Natural killer cell (primary cell): ENCODE data around the gene ALDH3B1. TPM values are rescaled to one million over a fixed set of nuclear protein-coding genes. Genes with fewer than 3 reads are reported as not detected.

ENCODE experiments used
- ATAC-seq, 3 donors: fragments of 150-1000 bp in 2 of 3; fragments of 200-7000 bp in 1 of 3; cut with Tn5 transposase; 1 replicate in 1 of 3; 2 replicates in 2 of 3; pipeline ENCODE4 v1.10.0; 2021; ENCODE audit warnings: mild to moderate bottlenecking in 2 of 3, moderate library complexity in 2 of 3
- DNase-seq, 2 donors: peaks; one replicate each; pipeline versions ENCODE4 v3.0.0 to v3.0.0-alpha.2; 2013 to 2021; ENCODE audit warnings: mixed read lengths in 1 of 2
- H3K27ac ChIP-seq: one replicate; pipeline ENCODE4 v1.5.1; 2013; ENCODE audit warnings: mild to moderate bottlenecking, low read length
- H3K27me3 ChIP-seq: one replicate; pipeline ENCODE4 v1.6.1; 2013; ENCODE audit warnings: low read length; ENCODE audit not compliant: control insufficient read depth, insufficient read depth
- H3K36me3 ChIP-seq: one replicate; pipeline ENCODE4 v1.6.1; 2013; ENCODE audit warnings: low read length; ENCODE audit not compliant: control insufficient read depth, insufficient read depth
- H3K4me1 ChIP-seq: one replicate; pipeline ENCODE4 v1.6.1; 2013; ENCODE audit warnings: low read length; ENCODE audit not compliant: control insufficient read depth, insufficient read depth
- H3K4me3 ChIP-seq: one replicate; pipeline ENCODE4 v1.5.1; 2013; ENCODE audit warnings: low read length
- H3K9me3 ChIP-seq: one replicate; pipeline ENCODE4 v1.6.1; 2013; ENCODE audit warnings: low read length; ENCODE audit not compliant: control insufficient read depth, insufficient read depth
- H3K27ac Mint-ChIP-seq, 2 donors: one replicate each; pipeline ENCODE4 v1.8.0; 2022; ENCODE audit warnings: mild to moderate bottlenecking in 2 of 2, mixed read lengths in 2 of 2, moderate library complexity in 1 of 2
- H3K27me3 Mint-ChIP-seq, 2 donors: one replicate each; pipeline ENCODE4 v1.8.0; 2022; ENCODE audit warnings: low read depth in 2 of 2, mixed read lengths in 2 of 2
- H3K36me3 Mint-ChIP-seq: one replicate; pipeline ENCODE4 v1.8.0; 2022; ENCODE audit warnings: mixed read lengths
- H3K4me1 Mint-ChIP-seq, 2 donors: one replicate each; pipeline ENCODE4 v1.8.0; 2022; ENCODE audit warnings: mixed read lengths in 2 of 2
- H3K4me3 Mint-ChIP-seq: one replicate; pipeline ENCODE4 v1.8.0; 2022; ENCODE audit warnings: mild to moderate bottlenecking, moderate library complexity, mixed read lengths
- H3K9me3 Mint-ChIP-seq, 2 donors: one replicate each; pipeline ENCODE4 v1.8.0; 2022; ENCODE audit warnings: mixed read lengths in 2 of 2
- CTCF ChIP-seq: fragments of 200-600 bp; IDR thresholded peaks from one replicate; pipeline ENCODE4 v1.8.0; 2022; ENCODE audit warnings: antibody characterized with exemption
- WGBS: methylation state at CpG from one replicate; pipeline ENCODE4 v1.1.7; 2013; ENCODE audit warnings: missing lambda C conversion rate; ENCODE audit not compliant: insufficient coverage; 5-methylcytosine and 5-hydroxymethylcytosine counted together
- intact Hi-C: fragments of 100-400 bp; cut with micrococcal nuclease; formaldehyde crosslinking; loops from one replicate; pipeline ENCODE4 v1.14.2; 2022
- total RNA-seq, 4 donors: library from RNA; stranded (reverse); fragments of 120-200 nt in 1 of 4; gene quantifications; one replicate each; pipeline versions ENCODE4 v1.2.3 to v1.2.4, GENCODE V29; 2013 to 2022

The ALDH3B1 gene
- total RNA-seq, 3 donors from 2014 or later (not counting 1 experiment from before 2014, with no cell fraction given) = 2.4 to 9.0 (median 4.0) TPM

GRCh38 chr11:68008381-68009337, 1.5 kb upstream of the ALDH3B1 start:
- Histone ChIP-seq H3K36me3 (no peaks in the 10 kb centered on the region), H3K4me3 (no peak overlapping the region), H3K4me1 (peaks cover 64% of the 10 kb centered on the region), H3K27ac (no peak overlapping the region), H3K9me3 (no peaks in the 10 kb centered on the region), H3K27me3 (no peaks in the 10 kb centered on the region)
- ATAC-seq = peak in 1 of 3 donors; percentile 31
- Mint-ChIP-seq H3K27me3 (no peaks in the 10 kb centered on the region), H3K27ac (peak overlapping the region in 1 of 2 donors; percentile 88), H3K4me1 (peaks cover 21 to 39% of the 10 kb centered on the region in 2 donors), H3K36me3 (no peaks in the 10 kb centered on the region), H3K4me3 (peak overlapping the region; percentile 47), H3K9me3 (no peaks in the 10 kb centered on the region)
- intact Hi-C loops = loop anchor here (10.0 kb wide), 1 partner anchor 196 kb away; no protein-coding TSS in a partner anchor
- DNase-seq = no peak
- WGBS = 64% methylated on average over 25 of the region's 27 CpGs
- no peak for TF ChIP-seq CTCF

- H3K4me3 Mint-ChIP-seq = peak overlapping the region; percentile 74
Observed at GRCh38 chr11:68009391-68010089, 587 bp upstream of the ALDH3B1 start.

GRCh38 chr11:68011051-68011943, 1.2 kb downstream of the ALDH3B1 start:
- intact Hi-C loops = no loop called here
- Histone ChIP-seq H3K27ac (no peak overlapping the region), H3K4me1 (peaks cover 54% of the 10 kb centered on the region), H3K9me3 (no peaks in the 10 kb centered on the region), H3K27me3 (no peaks in the 10 kb centered on the region), H3K36me3 (no peaks in the 10 kb centered on the region), H3K4me3 (no peak overlapping the region)
- Mint-ChIP-seq H3K27ac (peak overlapping the region in 1 of 2 donors; percentile 24), H3K9me3 (no peaks in the 10 kb centered on the region), H3K36me3 (no peaks in the 10 kb centered on the region), H3K4me1 (peaks cover 21 to 26% of the 10 kb centered on the region in 2 donors), H3K27me3 (no peaks in the 10 kb centered on the region), H3K4me3 (peak overlapping the region; percentile 21)
- ATAC-seq (no peak), DNase-seq (no peak)
- 78% methylated on average over 16 of the region's 16 CpGs for WGBS
- TF ChIP-seq CTCF = no peak

More at GRCh38 chr11:68009391-68010089, 587 bp upstream of the ALDH3B1 start:
- no peak overlapping the region for H3K4me3 ChIP-seq
- Mint-ChIP-seq H3K36me3 (no peaks in the 10 kb centered on the region), H3K27me3 (no peaks in the 10 kb centered on the region), H3K9me3 (no peaks in the 10 kb centered on the region), H3K4me1 (peaks cover 21 to 32% of the 10 kb centered on the region in 2 donors), H3K27ac (peak overlapping the region in 1 of 2 donors; percentile 88)
- peaks cover 58% of the 10 kb centered on the region for H3K4me1 ChIP-seq
- no peaks in the 10 kb centered on the region for H3K9me3 ChIP-seq
- no peaks in the 10 kb centered on the region for H3K36me3 ChIP-seq
- TF ChIP-seq CTCF = no peak
- 50% methylated on average over 10 of the region's 12 CpGs for WGBS
- intact Hi-C loops = loop anchor here (10.0 kb wide), 1 partner anchor 195 kb away; no protein-coding TSS in a partner anchor
- H3K27me3 ChIP-seq = no peaks in the 10 kb centered on the region
- ATAC-seq (peak in 1 of 3 donors; percentile 38), DNase-seq (no peak)
- H3K27ac ChIP-seq = peak overlapping the region; percentile 34
